Measurements from ENCODE around the gene ZMYND10.

Gene ZMYND10

GRCh38 chr3:50341996-50342650 lies 3.4 kb downstream of the ZMYND10 start:
- Histone ChIP-seq H3K4me2 (ENCODE audit: low read length, poor library complexity, severe bottlenecking) (no peak overlapping the region), H3K23ac (ENCODE audit: low read length in 2 of 2) (no peak overlapping the region), H3K79me1 (replicated peaks; ENCODE audit: low read length, poor library complexity, severe bottlenecking) (peaks cover 6% of the 10 kb centered on the region), H3K9ac (ENCODE audit: low read length) (no peak overlapping the region), H3K36me3 (ENCODE audit: control insufficient read depth in 1 of 2, insufficient read depth in 2 of 2, low read depth in 1 of 2, low read length in 2 of 2) (no peaks in the 10 kb centered on the region), H4K91ac (ENCODE audit: low read length) (no peak overlapping the region), H2BK15ac (ENCODE audit: low read depth, poor library complexity, severe bottlenecking) (no peak overlapping the region), H3K4me3 (ENCODE audit: insufficient read depth in 1 of 2, low read depth in 1 of 2, low read length in 2 of 2) (no peak overlapping the region), H2AK5ac (ENCODE audit: low read length, severe bottlenecking) (no peak overlapping the region), H3K4me1 (ENCODE audit: control insufficient read depth, insufficient read depth, low read depth, low read length) (peaks cover 29% of the 10 kb centered on the region), H3K14ac (ENCODE audit: low read length in 2 of 2) (no peak overlapping the region), H3K27me3 (ENCODE audit: control insufficient read depth in 1 of 2, insufficient read depth in 1 of 2, low read length in 2 of 2) (no peaks in the 10 kb centered on the region), H3K9me3 (ENCODE audit: control insufficient read depth, low read length) (no peaks in the 10 kb centered on the region), H2BK5ac (ENCODE audit: low read depth, low read length, poor library complexity, severe bottlenecking) (no peak overlapping the region), H2BK12ac (ENCODE audit: low read length in 2 of 2) (no peak overlapping the region), H2BK120ac (ENCODE audit: low read depth, low read length) (no peak overlapping the region), H3K4ac (ENCODE audit: low read depth in 1 of 2, low read length in 2 of 2) (no peak overlapping the region), H3K27ac (ENCODE audit: low read length, poor library complexity, severe bottlenecking) (no peak overlapping the region), H3K18ac (ENCODE audit: low read depth in 1 of 2, low read length in 2 of 2) (no peak overlapping the region), H4K8ac (ENCODE audit: low read length) (no peak overlapping the region), H2AFZ (ENCODE audit: low read depth, low read length) (no peak overlapping the region)
- 94% methylated on average over 13 of the region's 13 CpGs for WGBS
- DNase-seq = no peak

- Histone ChIP-seq H3K4me2 (ENCODE audit: low read length, poor library complexity, severe bottlenecking) (no peak overlapping the region), H3K9ac (ENCODE audit: low read length) (peak overlapping the region; percentile 97)
- WGBS = 99% methylated on average over 9 of the region's 9 CpGs
Measured at GRCh38 chr3:50341537-50341936, 4.0 kb downstream of the ZMYND10 start.

GRCh38 chr3:50340448-50341329 lies 4.8 kb downstream of the ZMYND10 start, which contains the start of gene RASSF1:
Gene RASSF1, minus strand, starts transcription at chr3:50340836. Its CDS starts 31 bp downstream, at chr3:50340805.
- H4K91ac ChIP-seq (ENCODE audit: low read length) = peak within 1 kb of the TSS; percentile 76
- H3K36me3 ChIP-seq (ENCODE audit: control insufficient read depth in 1 of 2, insufficient read depth in 2 of 2, low read depth in 1 of 2, low read length in 2 of 2) = no peaks in the 10 kb centered on the region
- peak within 1 kb of the TSS; percentile 24 to 51 for H3K4ac ChIP-seq (ENCODE audit: low read depth in 1 of 2, low read length in 2 of 2)
- no peak within 1 kb of the TSS for H2BK5ac ChIP-seq (ENCODE audit: low read depth, low read length, poor library complexity, severe bottlenecking)
- peak within 1 kb of the TSS; percentile 41 to 93 for H3K4me3 ChIP-seq (ENCODE audit: insufficient read depth in 1 of 2, low read depth in 1 of 2, low read length in 2 of 2)
- H2AFZ ChIP-seq (ENCODE audit: low read depth, low read length) = peak within 1 kb of the TSS; percentile 60
- no peak within 1 kb of the TSS for H3K23ac ChIP-seq (ENCODE audit: low read length in 2 of 2)
- DNase-seq = no peak
- peak within 1 kb of the TSS; percentile 97 for H3K9ac ChIP-seq (ENCODE audit: low read length)
- H3K14ac ChIP-seq (ENCODE audit: low read length in 2 of 2) = peak within 1 kb of the TSS in 1 of 2 experiments; percentile 81
- peaks cover 30% of the 10 kb centered on the region for H3K4me1 ChIP-seq (ENCODE audit: control insufficient read depth, insufficient read depth, low read depth, low read length)
- no peak within 1 kb of the TSS for H2AK5ac ChIP-seq (ENCODE audit: low read length, severe bottlenecking)
- no peaks in the 10 kb centered on the region for H3K27me3 ChIP-seq (ENCODE audit: control insufficient read depth in 1 of 2, insufficient read depth in 1 of 2, low read length in 2 of 2)
- peak within 1 kb of the TSS; percentile 79 to 86 for H3K18ac ChIP-seq (ENCODE audit: low read depth in 1 of 2, low read length in 2 of 2)
- H3K9me3 ChIP-seq (ENCODE audit: control insufficient read depth, low read length) = no peaks in the 10 kb centered on the region
- peak within 1 kb of the TSS; percentile 32 for H2BK15ac ChIP-seq (ENCODE audit: low read depth, poor library complexity, severe bottlenecking)
- peak within 1 kb of the TSS in 1 of 2 experiments; percentile 67 for H2BK12ac ChIP-seq (ENCODE audit: low read length in 2 of 2)
- peak within 1 kb of the TSS; percentile 93 for H4K8ac ChIP-seq (ENCODE audit: low read length)
- H3K79me1 ChIP-seq (replicated peaks; ENCODE audit: low read length, poor library complexity, severe bottlenecking) = peaks cover 6% of the 10 kb centered on the region
- peak within 1 kb of the TSS; percentile 72 for H3K4me2 ChIP-seq (ENCODE audit: low read length, poor library complexity, severe bottlenecking)
- H3K27ac ChIP-seq (ENCODE audit: low read length, poor library complexity, severe bottlenecking) = no peak within 1 kb of the TSS
- H2BK120ac ChIP-seq (ENCODE audit: low read depth, low read length) = no peak within 1 kb of the TSS
- 18% methylated on average over 70 of the region's 85 CpGs for WGBS

More at GRCh38 chr3:50341537-50341936, 4.0 kb downstream of the ZMYND10 start:
- Histone ChIP-seq H2BK5ac (ENCODE audit: low read depth, low read length, poor library complexity, severe bottlenecking) (no peak overlapping the region), H3K27ac (ENCODE audit: low read length, poor library complexity, severe bottlenecking) (no peak overlapping the region), H4K8ac (ENCODE audit: low read length) (no peak overlapping the region), H2BK12ac (ENCODE audit: low read length in 2 of 2) (no peak overlapping the region), H3K18ac (ENCODE audit: low read depth in 1 of 2, low read length in 2 of 2) (no peak overlapping the region), H2BK15ac (ENCODE audit: low read depth, poor library complexity, severe bottlenecking) (no peak overlapping the region), H2BK120ac (ENCODE audit: low read depth, low read length) (no peak overlapping the region), H3K4me3 (ENCODE audit: insufficient read depth in 1 of 2, low read depth in 1 of 2, low read length in 2 of 2) (peak overlapping the region in 1 of 2 experiments; percentile 93), H3K14ac (ENCODE audit: low read length in 2 of 2) (no peak overlapping the region), H3K4me1 (ENCODE audit: control insufficient read depth, insufficient read depth, low read depth, low read length) (peaks cover 29% of the 10 kb centered on the region), H3K9me3 (ENCODE audit: control insufficient read depth, low read length) (no peaks in the 10 kb centered on the region), H3K27me3 (ENCODE audit: control insufficient read depth in 1 of 2, insufficient read depth in 1 of 2, low read length in 2 of 2) (no peaks in the 10 kb centered on the region), H3K23ac (ENCODE audit: low read length in 2 of 2) (no peak overlapping the region), H2AFZ (ENCODE audit: low read depth, low read length) (no peak overlapping the region), H2AK5ac (ENCODE audit: low read length, severe bottlenecking) (no peak overlapping the region), H4K91ac (ENCODE audit: low read length) (no peak overlapping the region), H3K4ac (ENCODE audit: low read depth in 1 of 2, low read length in 2 of 2) (no peak overlapping the region), H3K36me3 (ENCODE audit: control insufficient read depth in 1 of 2, insufficient read depth in 2 of 2, low read depth in 1 of 2, low read length in 2 of 2) (no peaks in the 10 kb centered on the region), H3K79me1 (replicated peaks; ENCODE audit: low read length, poor library complexity, severe bottlenecking) (peaks cover 6% of the 10 kb centered on the region)
- DNase-seq = no peak

- Histone ChIP-seq H3K79me1 (replicated peaks; ENCODE audit: low read length, poor library complexity, severe bottlenecking) (peaks cover 6% of the 10 kb centered on the region), H3K4me2 (ENCODE audit: low read length, poor library complexity, severe bottlenecking) (peak overlapping the region; percentile 72), H2BK5ac (ENCODE audit: low read depth, low read length, poor library complexity, severe bottlenecking) (no peak overlapping the region), H3K36me3 (ENCODE audit: control insufficient read depth in 1 of 2, insufficient read depth in 2 of 2, low read depth in 1 of 2, low read length in 2 of 2) (no peaks in the 10 kb centered on the region), H3K27ac (ENCODE audit: low read length, poor library complexity, severe bottlenecking) (no peak overlapping the region), H4K91ac (ENCODE audit: low read length) (peak overlapping the region; percentile 76), H3K27me3 (ENCODE audit: control insufficient read depth in 1 of 2, insufficient read depth in 1 of 2, low read length in 2 of 2) (no peaks in the 10 kb centered on the region), H3K9ac (ENCODE audit: low read length) (peak overlapping the region; percentile 97), H4K8ac (ENCODE audit: low read length) (no peak overlapping the region), H2BK12ac (ENCODE audit: low read length in 2 of 2) (no peak overlapping the region), H2BK15ac (ENCODE audit: low read depth, poor library complexity, severe bottlenecking) (no peak overlapping the region), H2BK120ac (ENCODE audit: low read depth, low read length) (no peak overlapping the region), H3K14ac (ENCODE audit: low read length in 2 of 2) (no peak overlapping the region), H3K18ac (ENCODE audit: low read depth in 1 of 2, low read length in 2 of 2) (peak overlapping the region in 1 of 2 experiments; percentile 86), H2AFZ (ENCODE audit: low read depth, low read length) (peak overlapping the region; percentile 60), H3K9me3 (ENCODE audit: control insufficient read depth, low read length) (no peaks in the 10 kb centered on the region), H3K4me3 (ENCODE audit: insufficient read depth in 1 of 2, low read depth in 1 of 2, low read length in 2 of 2) (peak overlapping the region; percentile 41 to 93), H3K23ac (ENCODE audit: low read length in 2 of 2) (no peak overlapping the region), H3K4me1 (ENCODE audit: control insufficient read depth, insufficient read depth, low read depth, low read length) (peaks cover 28% of the 10 kb centered on the region), H2AK5ac (ENCODE audit: low read length, severe bottlenecking) (no peak overlapping the region), H3K4ac (ENCODE audit: low read depth in 1 of 2, low read length in 2 of 2) (peak overlapping the region in 1 of 2 experiments; percentile 51)
- 56% methylated on average over 8 of the region's 9 CpGs for WGBS
- DNase-seq = no peak
Measured at GRCh38 chr3:50340147-50340447, 5.4 kb downstream of the ZMYND10 start.

All from mesenchymal stem cell (in vitro differentiated cells and primary cell).